Lung microvascular endothelial cell (primary cell): Measurements from ENCODE around the gene NR5A2. TPM values are rescaled to one million over a fixed set of nuclear protein-coding genes. Genes with fewer than 3 reads are reported as not detected.

ENCODE experiments used
- DNase-seq, 2 donors: peaks; one replicate each; pipeline versions ENCODE4 v3.0.0 to v3.0.0-alpha.2; 2010; ENCODE audit warnings: low read depth in 2 of 2
- total RNA-seq: library from RNA; depleted of rRNA; stranded (reverse); fragments of >200 nt; gene quantifications from 2 replicates; pipeline ENCODE4 v1.2.1, GENCODE V29; 2014

The NR5A2 gene
- total RNA-seq, 1 donor from 2014 or later = 3.4 TPM

- DNase-seq = peak; percentile 33 to 83
Measured at GRCh38 chr1:200062143-200062542, 34.6 kb downstream of the NR5A2 start.

GRCh38 chr1:200072636-200073285 lies 45.3 kb downstream of the NR5A2 start:
- peak; percentile 45 to 66 for DNase-seq

- DNase-seq = no peak
Measured at GRCh38 chr1:200073286-200073637, 45.8 kb downstream of the NR5A2 start.

GRCh38 chr1:200075522-200075921 lies 48.0 kb downstream of the NR5A2 start:
- DNase-seq = peak in 1 of 2 donors; percentile 24

- peak; percentile 99 for DNase-seq
Measured at GRCh38 chr1:200075938-200076546, 48.5 kb downstream of the NR5A2 start.

- DNase-seq = peak in 1 of 2 donors; percentile 72
Measured at GRCh38 chr1:200079232-200079940, 51.9 kb downstream of the NR5A2 start.

- DNase-seq = peak in 1 of 2 donors; percentile 79
Measured at GRCh38 chr1:200081151-200081968, 53.9 kb downstream of the NR5A2 start.

- DNase-seq = peak in 1 of 2 donors; percentile 37
Measured at GRCh38 chr1:200081969-200082245, 54.4 kb downstream of the NR5A2 start.

GRCh38 chr1:200082329-200082728 lies 54.8 kb downstream of the NR5A2 start:
- DNase-seq = no peak

- peak; percentile 82 to 97 for DNase-seq
Measured at GRCh38 chr1:200090252-200091159, 63.0 kb downstream of the NR5A2 start.

- no peak for DNase-seq
Measured at GRCh38 chr1:200095057-200095577, 67.6 kb downstream of the NR5A2 start.

- DNase-seq = no peak
Measured at GRCh38 chr1:200096774-200097173, 69.3 kb downstream of the NR5A2 start.

- DNase-seq = no peak
Measured at GRCh38 chr1:200099040-200099439, 71.5 kb downstream of the NR5A2 start.

- DNase-seq = peak in 1 of 2 donors; percentile 82
Measured at GRCh38 chr1:200103966-200104583, 76.6 kb downstream of the NR5A2 start.

GRCh38 chr1:200107004-200107470 lies 79.5 kb downstream of the NR5A2 start:
- DNase-seq = no peak

GRCh38 chr1:200108659-200109058 lies 81.1 kb downstream of the NR5A2 start:
- DNase-seq = no peak

GRCh38 chr1:200112290-200112689 lies 84.8 kb downstream of the NR5A2 start:
- no peak for DNase-seq

GRCh38 chr1:200115532-200115931 lies 88.0 kb downstream of the NR5A2 start:
- DNase-seq = no peak

- DNase-seq = no peak
Measured at GRCh38 chr1:200116324-200116723, 88.8 kb downstream of the NR5A2 start.
